ENCODE data around the gene CHRDL2.

Gene CHRDL2

GRCh38 chr11:74710281-74710938 lies 20.8 kb downstream of the CHRDL2 start:
- DNase-seq = no peak

GRCh38 chr11:74709175-74709574 lies 22.1 kb downstream of the CHRDL2 start:
- no peak for DNase-seq

GRCh38 chr11:74707602-74708510 lies 23.4 kb downstream of the CHRDL2 start:
- DNase-seq = no peak

- no peak for DNase-seq
Observed at GRCh38 chr11:74707182-74707581, 24.0 kb downstream of the CHRDL2 start.

- no peak for DNase-seq
Observed at GRCh38 chr11:74703211-74703610, 28.0 kb downstream of the CHRDL2 start.

- no peak for DNase-seq
Observed at GRCh38 chr11:74702383-74703007, 28.7 kb downstream of the CHRDL2 start.

GRCh38 chr11:74701351-74701750 lies 29.9 kb downstream of the CHRDL2 start:
- DNase-seq = no peak

GRCh38 chr11:74699615-74700396 lies 31.4 kb downstream of the CHRDL2 start:
- DNase-seq = no peak

GRCh38 chr11:74697722-74698121 lies 33.5 kb downstream of the CHRDL2 start:
- no peak for DNase-seq

GRCh38 chr11:74696939-74697675 lies 34.1 kb downstream of the CHRDL2 start:
- no peak for DNase-seq

GRCh38 chr11:74696500-74696899 lies 34.7 kb downstream of the CHRDL2 start:
- no peak for DNase-seq

- no peak for DNase-seq
Observed at GRCh38 chr11:74695705-74696280, 35.4 kb downstream of the CHRDL2 start.

GRCh38 chr11:74694136-74694930 lies 36.9 kb downstream of the CHRDL2 start:
- DNase-seq = no peak

GRCh38 chr11:74693531-74693930 lies 37.7 kb downstream of the CHRDL2 start:
- DNase-seq = no peak

- DNase-seq = no peak
Observed at GRCh38 chr11:74691755-74692154, 39.5 kb downstream of the CHRDL2 start.

- DNase-seq = no peak
Observed at GRCh38 chr11:74689666-74690065, 41.6 kb downstream of the CHRDL2 start.

GRCh38 chr11:74687237-74688023 lies 43.8 kb downstream of the CHRDL2 start:
- DNase-seq = no peak

- no peak for DNase-seq
Observed at GRCh38 chr11:74686792-74687191, 44.4 kb downstream of the CHRDL2 start.

- no peak for DNase-seq
Observed at GRCh38 chr11:74685905-74686304, 45.3 kb downstream of the CHRDL2 start.

- no peak for DNase-seq
Observed at GRCh38 chr11:74685338-74685737, 45.9 kb downstream of the CHRDL2 start.

Data from NCI-H1048 (cell line).